ENCODE data around the gene KLHL2. TPM values are rescaled to one million over a fixed set of nuclear protein-coding genes. Genes with fewer than 3 reads are reported as not detected.

KLHL2 gene
- total and polyA plus RNA-seq, 2 of the 13 experiments (the other 11 are each of a cell fraction or from before 2014, with no cell fraction given), result 9.2 to 17.6 TPM

DNA sequence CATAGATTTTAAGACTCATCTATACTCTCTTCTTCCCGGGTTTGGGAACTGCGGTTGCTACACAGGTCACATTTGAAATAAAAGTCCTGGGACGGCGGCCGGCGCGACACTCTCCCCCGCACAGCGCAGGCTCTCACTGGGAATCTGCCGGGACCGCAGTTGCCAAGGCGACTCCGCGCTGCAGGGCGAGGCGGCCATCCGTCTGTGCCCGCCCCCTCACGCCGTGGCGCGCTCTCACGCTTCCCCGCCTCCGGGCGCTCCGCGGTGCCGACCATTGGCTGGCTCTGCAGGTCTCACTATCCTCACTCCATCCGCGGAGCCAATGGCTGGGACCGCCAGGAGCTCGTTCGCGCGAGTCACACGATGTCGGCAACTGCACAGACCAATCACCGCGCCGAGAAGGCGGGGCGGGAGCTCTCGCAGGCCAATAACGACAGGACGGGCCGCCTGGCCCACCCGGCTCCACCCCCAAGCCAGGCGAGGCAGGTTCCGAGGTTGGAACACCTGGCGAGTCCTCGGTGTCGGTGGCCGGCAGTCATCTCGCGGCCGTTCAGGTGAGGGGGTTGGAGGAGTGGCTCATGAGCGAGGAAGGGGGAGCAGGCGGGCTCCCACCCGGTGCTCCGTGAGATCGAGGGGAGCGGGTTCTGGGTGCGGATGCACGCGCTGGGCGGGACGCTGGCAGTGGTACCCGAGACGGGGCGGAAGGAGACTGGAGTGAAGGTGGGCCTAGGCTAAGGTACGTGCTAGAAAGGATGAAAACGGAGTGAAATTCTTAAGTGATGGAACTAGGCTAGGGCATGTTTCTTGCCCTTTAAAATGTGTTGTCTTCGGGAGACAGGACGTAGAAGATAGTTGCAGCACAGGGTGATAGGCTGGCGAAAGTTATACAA, 120.1 kb downstream of the KLHL2 start, which contains the start of gene MSMO1 (continued):
- TF ChIP-seq, protein P1, sequence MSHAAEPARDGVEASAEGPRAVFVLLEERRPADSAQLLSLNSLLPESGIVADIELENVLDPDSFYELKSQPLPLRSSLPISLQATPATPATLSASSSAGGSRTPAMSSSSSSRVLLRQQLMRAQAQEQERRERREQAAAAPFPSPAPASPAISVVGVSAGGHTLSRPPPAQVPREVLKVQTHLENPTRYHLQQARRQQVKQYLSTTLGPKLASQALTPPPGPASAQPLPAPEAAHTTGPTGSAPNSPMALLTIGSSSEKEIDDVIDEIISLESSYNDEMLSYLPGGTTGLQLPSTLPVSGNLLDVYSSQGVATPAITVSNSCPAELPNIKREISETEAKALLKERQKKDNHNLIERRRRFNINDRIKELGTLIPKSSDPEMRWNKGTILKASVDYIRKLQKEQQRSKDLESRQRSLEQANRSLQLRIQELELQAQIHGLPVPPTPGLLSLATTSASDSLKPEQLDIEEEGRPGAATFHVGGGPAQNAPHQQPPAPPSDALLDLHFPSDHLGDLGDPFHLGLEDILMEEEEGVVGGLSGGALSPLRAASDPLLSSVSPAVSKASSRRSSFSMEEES (CRISPR knock-in tag; IDR thresholded peaks at IDR 0.05), result peak; percentile 57; the same call in 1 of the 2 replicates
- TF ChIP-seq, protein P2, sequence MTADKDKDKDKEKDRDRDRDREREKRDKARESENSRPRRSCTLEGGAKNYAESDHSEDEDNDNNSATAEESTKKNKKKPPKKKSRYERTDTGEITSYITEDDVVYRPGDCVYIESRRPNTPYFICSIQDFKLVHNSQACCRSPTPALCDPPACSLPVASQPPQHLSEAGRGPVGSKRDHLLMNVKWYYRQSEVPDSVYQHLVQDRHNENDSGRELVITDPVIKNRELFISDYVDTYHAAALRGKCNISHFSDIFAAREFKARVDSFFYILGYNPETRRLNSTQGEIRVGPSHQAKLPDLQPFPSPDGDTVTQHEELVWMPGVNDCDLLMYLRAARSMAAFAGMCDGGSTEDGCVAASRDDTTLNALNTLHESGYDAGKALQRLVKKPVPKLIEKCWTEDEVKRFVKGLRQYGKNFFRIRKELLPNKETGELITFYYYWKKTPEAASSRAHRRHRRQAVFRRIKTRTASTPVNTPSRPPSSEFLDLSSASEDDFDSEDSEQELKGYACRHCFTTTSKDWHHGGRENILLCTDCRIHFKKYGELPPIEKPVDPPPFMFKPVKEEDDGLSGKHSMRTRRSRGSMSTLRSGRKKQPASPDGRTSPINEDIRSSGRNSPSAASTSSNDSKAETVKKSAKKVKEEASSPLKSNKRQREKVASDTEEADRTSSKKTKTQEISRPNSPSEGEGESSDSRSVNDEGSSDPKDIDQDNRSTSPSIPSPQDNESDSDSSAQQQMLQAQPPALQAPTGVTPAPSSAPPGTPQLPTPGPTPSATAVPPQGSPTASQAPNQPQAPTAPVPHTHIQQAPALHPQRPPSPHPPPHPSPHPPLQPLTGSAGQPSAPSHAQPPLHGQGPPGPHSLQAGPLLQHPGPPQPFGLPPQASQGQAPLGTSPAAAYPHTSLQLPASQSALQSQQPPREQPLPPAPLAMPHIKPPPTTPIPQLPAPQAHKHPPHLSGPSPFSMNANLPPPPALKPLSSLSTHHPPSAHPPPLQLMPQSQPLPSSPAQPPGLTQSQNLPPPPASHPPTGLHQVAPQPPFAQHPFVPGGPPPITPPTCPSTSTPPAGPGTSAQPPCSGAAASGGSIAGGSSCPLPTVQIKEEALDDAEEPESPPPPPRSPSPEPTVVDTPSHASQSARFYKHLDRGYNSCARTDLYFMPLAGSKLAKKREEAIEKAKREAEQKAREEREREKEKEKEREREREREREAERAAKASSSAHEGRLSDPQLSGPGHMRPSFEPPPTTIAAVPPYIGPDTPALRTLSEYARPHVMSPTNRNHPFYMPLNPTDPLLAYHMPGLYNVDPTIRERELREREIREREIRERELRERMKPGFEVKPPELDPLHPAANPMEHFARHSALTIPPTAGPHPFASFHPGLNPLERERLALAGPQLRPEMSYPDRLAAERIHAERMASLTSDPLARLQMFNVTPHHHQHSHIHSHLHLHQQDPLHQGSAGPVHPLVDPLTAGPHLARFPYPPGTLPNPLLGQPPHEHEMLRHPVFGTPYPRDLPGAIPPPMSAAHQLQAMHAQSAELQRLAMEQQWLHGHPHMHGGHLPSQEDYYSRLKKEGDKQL (CRISPR knock-in tag; IDR thresholded peaks at IDR 0.05; ENCODE audit: low read depth), result no peak
- TF ChIP-seq AHR (CRISPR knock-in tag; IDR thresholded peaks at IDR 0.05), result peak; percentile 83
- TF ChIP-seq, protein P3, sequence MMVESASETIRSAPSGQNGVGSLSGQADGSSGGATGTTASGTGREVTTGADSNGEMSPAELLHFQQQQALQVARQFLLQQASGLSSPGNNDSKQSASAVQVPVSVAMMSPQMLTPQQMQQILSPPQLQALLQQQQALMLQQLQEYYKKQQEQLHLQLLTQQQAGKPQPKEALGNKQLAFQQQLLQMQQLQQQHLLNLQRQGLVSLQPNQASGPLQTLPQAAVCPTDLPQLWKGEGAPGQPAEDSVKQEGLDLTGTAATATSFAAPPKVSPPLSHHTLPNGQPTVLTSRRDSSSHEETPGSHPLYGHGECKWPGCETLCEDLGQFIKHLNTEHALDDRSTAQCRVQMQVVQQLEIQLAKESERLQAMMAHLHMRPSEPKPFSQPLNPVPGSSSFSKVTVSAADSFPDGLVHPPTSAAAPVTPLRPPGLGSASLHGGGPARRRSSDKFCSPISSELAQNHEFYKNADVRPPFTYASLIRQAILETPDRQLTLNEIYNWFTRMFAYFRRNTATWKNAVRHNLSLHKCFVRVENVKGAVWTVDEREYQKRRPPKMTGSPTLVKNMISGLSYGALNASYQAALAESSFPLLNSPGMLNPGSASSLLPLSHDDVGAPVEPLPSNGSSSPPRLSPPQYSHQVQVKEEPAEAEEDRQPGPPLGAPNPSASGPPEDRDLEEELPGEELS (CRISPR knock-in tag; IDR thresholded peaks at IDR 0.05), result 0 out of 2 replicates have a peak, but pooled peaks have one; percentile 3
- TF ChIP-seq ZNF773 (CRISPR knock-in tag; IDR thresholded peaks at IDR 0.05; ENCODE audit: borderline replicate concordance), result no peak
- no peak for TF ChIP-seq ZNF737 (CRISPR knock-in tag; IDR thresholded peaks at IDR 0.05; ENCODE audit: borderline replicate concordance)
- TF ChIP-seq, protein P4, sequence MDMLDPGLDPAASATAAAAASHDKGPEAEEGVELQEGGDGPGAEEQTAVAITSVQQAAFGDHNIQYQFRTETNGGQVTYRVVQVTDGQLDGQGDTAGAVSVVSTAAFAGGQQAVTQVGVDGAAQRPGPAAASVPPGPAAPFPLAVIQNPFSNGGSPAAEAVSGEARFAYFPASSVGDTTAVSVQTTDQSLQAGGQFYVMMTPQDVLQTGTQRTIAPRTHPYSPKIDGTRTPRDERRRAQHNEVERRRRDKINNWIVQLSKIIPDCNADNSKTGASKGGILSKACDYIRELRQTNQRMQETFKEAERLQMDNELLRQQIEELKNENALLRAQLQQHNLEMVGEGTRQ (IDR thresholded peaks at IDR 0.05; ENCODE audit: low read depth, low read length), result no peak
- TF ChIP-seq, protein P4 (CRISPR knock-in tag; IDR thresholded peaks at IDR 0.05; ENCODE audit: borderline replicate concordance), result no peak; the same call in 1 of the 2 replicates
- TF ChIP-seq, protein P5, sequence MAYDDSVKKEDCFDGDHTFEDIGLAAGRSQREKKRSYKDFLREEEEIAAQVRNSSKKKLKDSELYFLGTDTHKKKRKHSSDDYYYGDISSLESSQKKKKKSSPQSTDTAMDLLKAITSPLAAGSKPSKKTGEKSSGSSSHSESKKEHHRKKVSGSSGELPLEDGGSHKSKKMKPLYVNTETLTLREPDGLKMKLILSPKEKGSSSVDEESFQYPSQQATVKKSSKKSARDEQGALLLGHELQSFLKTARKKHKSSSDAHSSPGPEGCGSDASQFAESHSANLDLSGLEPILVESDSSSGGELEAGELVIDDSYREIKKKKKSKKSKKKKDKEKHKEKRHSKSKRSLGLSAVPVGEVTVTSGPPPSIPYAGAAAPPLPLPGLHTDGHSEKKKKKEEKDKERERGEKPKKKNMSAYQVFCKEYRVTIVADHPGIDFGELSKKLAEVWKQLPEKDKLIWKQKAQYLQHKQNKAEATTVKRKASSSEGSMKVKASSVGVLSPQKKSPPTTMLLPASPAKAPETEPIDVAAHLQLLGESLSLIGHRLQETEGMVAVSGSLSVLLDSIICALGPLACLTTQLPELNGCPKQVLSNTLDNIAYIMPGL (CRISPR knock-in tag; IDR thresholded peaks at IDR 0.05; ENCODE audit: borderline replicate concordance in 1 of 2, low read depth in 1 of 2), result peak; percentile 81 to 83; a peak in 3 of 4 replicates
- TF ChIP-seq CHD2 (IDR thresholded peaks at IDR 0.05; ENCODE audit: low read depth, low read length), result peak; percentile 76
- TF ChIP-seq IRF2 (CRISPR knock-in tag; IDR thresholded peaks at IDR 0.05), result peak; percentile 51
- TF ChIP-seq HOXA9 (CRISPR knock-in tag; IDR thresholded peaks at IDR 0.05; ENCODE audit: borderline replicate concordance), result peak; percentile 74; the same call in 1 of the 2 replicates
- no peak for TF ChIP-seq NPAS2 (CRISPR knock-in tag; IDR thresholded peaks at IDR 0.05; ENCODE audit: borderline replicate concordance)
- peak; percentile 88 for TF ChIP-seq RFXAP (CRISPR knock-in tag; IDR thresholded peaks at IDR 0.05; ENCODE audit: borderline replicate concordance)
